Measurements from ENCODE around the gene TMEM178B.

- TF ChIP-seq CTCF (IDR thresholded peaks at IDR 0.05) (no peak), POLR2AphosphoS5 (IDR thresholded peaks at IDR 0.05; ENCODE audit: low read depth, low read length) (no peak), TCF7L2 (IDR thresholded peaks at IDR 0.05; ENCODE audit: low read depth, low read length) (no peak), REST (IDR thresholded peaks at IDR 0.05; ENCODE audit: insufficient read depth in 1 of 2, low read depth in 2 of 2, low read length in 1 of 2) (no peak)
Observed at GRCh38 chr7:141475679-141476078, 401.8 kb downstream of the TMEM178B start.

All from Panc1 (cell line).